Activated CD8-positive, alpha-beta memory T cell treated with anti-CD3 and anti-CD28 coated beads, Interleukin-2, amount 50 U/mL, for 4 hours (primary cell): ENCODE results near the gene SNED1.

Source experiments
- DNase-seq: peaks from one replicate; pipeline ENCODE4 v3.0.0-alpha.2; 2020

SNED1 gene

GRCh38 chr2:241030883-241031282, 32.5 kb downstream of the SNED1 start:
- no peak for DNase-seq

GRCh38 chr2:241031436-241032165, 33.2 kb downstream of the SNED1 start:
- DNase-seq: no peak

- DNase-seq: no peak
Observed at GRCh38 chr2:241033336-241033987, 35.0 kb downstream of the SNED1 start.

- no peak for DNase-seq
Observed at GRCh38 chr2:241033994-241034393, 35.6 kb downstream of the SNED1 start.

GRCh38 chr2:241034490-241035141, 36.2 kb downstream of the SNED1 start:
- no peak for DNase-seq

- peak; percentile 74 for DNase-seq
Observed at GRCh38 chr2:241035142-241035817, 36.9 kb downstream of the SNED1 start.

DNA sequence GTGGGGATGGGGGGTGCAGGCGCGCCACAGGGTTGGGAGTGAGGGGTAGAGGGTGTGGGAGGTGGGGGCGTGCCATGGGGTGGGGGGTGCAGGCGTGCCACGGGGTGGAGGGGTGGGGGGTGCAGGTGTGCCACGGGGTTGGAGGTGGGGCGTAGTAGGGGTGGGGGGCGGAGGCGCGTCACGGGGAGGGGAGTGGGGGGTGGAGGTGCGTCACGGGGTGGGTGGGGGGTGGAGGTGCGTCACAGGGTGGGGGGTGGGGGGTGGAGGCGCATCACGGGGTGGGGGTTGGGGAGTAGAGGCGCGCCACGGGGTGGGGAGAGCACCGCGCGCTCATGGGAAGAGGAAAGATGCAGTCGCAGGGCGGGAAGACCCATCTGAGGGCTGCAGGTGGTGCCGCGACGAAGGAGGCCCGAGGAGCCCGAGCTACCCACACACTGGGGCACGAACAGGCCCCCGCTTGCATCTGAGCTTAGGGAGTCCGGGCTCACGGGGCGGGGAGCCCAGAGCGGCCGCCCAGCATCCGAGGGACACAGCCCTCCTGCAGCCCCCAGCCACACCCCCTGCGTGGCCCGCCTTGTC, 37.5 kb downstream of the SNED1 start:
- DNase-seq: peak; percentile 60

DNA sequence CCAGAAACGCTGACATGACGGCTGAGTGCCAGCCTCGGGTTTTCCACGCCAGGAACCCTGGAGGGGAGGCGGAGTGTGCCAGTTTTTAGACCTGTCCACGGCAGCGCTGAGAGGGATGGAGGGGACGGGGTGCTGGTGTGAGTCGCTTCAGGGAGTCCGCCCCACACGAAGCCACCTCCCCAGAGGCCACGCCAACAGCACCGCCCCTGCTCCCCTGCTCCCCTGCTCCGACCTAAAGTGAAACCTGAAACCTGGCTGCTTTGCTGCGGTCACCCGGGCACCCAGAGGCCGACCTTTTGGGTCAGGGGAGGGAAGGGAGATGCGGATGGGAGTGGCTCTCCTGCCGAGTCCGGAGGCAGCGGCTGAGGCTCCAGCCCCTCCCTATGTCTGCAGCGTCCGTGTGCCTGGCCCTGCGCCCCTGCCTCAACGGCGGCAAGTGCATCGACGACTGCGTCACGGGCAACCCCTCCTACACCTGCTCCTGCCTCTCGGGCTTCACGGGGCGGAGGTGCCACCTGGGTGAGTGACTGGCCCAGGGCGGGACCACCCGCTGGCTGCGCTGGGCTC, 38.1 kb downstream of the SNED1 start:
- DNase-seq: peak; percentile 66

DNA sequence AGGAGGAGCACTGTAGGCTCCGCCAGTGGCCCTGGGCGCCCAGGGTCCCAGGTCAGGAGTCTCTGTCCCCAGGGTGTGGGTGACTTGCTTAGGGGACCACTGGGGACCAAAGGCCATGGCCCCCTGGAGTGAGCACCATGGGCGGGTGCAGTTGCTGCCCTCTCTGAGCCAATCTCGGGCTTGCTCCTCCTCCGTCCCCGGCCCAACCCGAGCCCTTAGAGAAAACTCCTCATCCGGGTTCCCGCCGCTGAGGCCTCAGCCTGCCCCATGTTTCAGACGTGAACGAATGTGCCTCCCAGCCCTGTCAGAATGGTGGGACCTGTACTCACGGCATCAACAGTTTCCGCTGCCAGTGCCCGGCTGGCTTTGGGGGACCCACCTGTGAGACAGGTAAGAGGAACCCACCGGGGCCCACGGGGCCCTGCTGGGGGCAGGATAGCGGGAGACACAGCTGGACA, 38.6 kb downstream of the SNED1 start:
- DNase-seq: no peak

- no peak for DNase-seq
Observed at GRCh38 chr2:241037498-241037897, 39.1 kb downstream of the SNED1 start.

GRCh38 chr2:241038374-241039180, 40.2 kb downstream of the SNED1 start:
- DNase-seq: no peak

- DNase-seq: no peak
Observed at GRCh38 chr2:241039416-241039815, 41.0 kb downstream of the SNED1 start.

DNA sequence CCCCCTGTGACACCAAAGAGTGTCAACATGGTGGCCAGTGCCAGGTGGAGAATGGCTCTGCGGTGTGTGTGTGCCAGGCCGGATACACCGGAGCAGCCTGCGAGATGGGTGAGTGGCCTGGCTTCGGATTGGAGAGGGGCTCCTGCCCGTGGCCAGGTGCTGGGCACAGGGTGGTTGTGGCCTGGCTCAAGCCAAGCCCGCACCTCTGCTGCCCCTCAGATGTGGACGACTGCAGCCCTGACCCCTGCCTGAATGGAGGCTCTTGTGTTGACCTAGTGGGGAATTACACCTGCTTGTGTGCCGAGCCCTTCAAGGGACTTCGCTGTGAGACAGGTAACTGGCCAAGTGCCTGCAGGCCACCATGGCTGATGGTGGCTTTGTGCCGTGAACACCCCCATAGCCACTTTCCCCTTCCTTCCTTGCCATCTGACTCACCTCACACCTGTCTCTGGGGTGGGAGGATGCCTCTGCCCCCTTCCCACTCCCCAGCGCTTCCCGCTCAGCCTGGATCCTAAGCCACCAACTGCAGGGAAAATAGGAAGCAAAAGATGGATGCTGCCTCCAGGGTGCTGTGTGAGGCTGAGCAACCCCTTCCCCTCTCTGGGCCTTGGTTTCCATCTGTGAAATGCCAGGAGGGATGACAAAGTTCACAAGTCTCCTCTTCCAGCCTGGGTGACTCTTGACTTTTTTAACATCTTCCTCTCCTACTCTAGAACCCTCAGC, 41.8 kb downstream of the SNED1 start:
- DNase-seq: no peak

- no peak for DNase-seq
Observed at GRCh38 chr2:241041589-241042158, 43.3 kb downstream of the SNED1 start.

DNA sequence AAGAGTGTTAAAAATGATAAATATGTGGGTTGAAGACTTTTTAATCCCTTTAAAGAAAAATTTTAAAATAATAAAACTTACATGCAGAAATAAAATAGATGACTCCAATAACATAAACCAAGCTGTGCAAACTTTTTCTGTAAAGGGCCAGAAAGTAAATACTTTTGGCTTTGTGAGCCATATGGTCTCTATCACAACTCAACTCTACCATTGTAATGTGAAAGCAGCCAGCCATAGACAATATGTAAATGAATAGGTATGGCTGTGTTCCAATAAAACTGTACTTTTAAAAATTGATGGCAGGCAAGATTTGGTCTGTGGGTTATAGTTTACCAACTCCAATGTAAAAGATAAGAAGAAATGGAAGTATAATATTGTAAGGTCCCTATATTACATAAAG, 45.2 kb downstream of the SNED1 start:
- DNase-seq: no peak

DNA sequence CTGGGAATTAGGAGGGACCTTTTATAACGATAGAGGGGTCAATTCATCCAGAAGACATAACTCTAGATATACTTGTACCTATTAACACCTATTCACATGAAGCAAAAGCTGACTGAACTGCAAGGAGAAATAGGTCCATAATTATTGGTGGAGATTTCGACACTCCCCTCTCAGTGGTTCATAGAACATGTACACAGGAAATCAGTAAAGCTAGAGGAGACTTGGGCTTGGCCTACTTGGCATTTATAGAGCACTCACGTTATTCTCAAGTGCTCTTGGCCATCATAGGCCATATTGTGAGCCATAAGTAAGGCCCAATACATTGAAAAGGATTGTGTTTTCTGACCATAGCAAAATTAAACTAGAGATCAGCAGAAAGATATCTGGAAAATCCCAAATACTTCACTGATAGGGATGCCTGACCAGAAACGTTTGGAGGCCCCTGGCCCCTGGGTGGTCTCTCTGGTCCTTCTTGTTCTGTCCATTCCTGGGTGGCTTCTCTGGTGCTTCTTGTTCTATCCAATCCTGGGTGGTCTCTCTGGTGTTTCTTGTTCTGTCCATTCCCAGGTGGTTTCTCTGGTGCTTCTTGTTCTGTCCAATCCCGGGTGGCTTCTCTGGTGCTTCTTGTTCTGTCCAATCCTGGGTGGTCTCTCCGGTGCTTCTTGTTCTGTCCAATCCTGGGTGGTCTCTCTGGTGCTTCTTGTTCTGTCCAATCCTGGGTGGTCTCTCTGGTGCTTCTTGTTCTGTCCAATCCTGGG, 49.0 kb downstream of the SNED1 start:
- DNase-seq: no peak

DNA sequence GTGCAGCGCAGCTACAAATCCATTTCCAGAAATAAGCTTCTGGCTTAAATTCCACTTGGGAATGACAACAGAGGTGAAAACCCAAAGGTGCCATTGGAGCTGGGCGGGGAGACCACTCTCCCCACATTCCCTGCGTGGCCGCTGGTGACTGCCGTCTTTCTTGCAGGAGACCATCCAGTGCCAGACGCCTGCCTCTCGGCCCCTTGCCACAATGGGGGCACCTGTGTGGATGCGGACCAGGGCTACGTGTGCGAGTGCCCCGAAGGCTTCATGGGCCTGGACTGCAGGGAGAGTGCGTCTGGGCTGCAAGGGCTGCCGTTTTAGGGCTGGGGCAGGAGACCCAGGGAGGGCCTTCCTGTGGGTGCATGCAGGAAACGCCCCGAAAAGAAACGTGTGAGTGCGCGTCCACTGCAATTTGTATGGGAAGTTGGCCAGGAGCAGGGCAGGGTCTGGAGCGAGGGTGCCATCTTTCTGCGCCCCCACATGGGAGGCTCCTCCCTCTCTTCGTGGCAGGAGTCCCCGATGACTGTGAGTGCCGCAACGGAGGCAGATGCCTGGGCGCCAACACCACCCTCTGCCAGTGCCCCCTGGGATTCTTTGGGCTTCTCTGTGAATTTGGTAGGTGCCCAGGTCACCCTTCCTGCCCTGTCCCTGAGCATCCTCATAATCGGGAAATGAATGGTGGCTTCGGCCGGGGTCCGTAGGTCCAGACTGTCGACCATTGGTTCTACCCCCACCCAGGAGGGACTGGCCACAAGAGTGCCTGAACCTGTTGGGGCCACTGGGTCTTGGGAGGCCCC, 49.9 kb downstream of the SNED1 start:
- DNase-seq: no peak

GRCh38 chr2:241048949-241049343, 50.5 kb downstream of the SNED1 start:
- no peak for DNase-seq
